OCI-LY1 (cell line): ENCODE results near the gene HRAS.

Source experiments
- H2AFZ ChIP-seq: fragments of 200-600 bp; sonication (generic), shearing (Covaris generic); 2 replicates; pipeline ENCODE4 v1.6.0; 2014; ENCODE audit warnings: antibody characterized with exemption, mild to moderate bottlenecking, low read length
- H3F3A ChIP-seq: fragments of 200-600 bp; sonication (generic), shearing (Covaris generic); 2 replicates; pipeline ENCODE4 v1.6.0; 2014; ENCODE audit warnings: mild to moderate bottlenecking, antibody characterized with exemption, low read length, moderate library complexity; ENCODE audit not compliant: insufficient read depth
- H3K27ac ChIP-seq: fragments of 200-600 bp; sonication (generic); 2 replicates; pipeline ENCODE4 v1.5.1; 2014; ENCODE audit warnings: low read length, mixed run types, mild to moderate bottlenecking, low read depth; ENCODE audit not compliant: poor library complexity, severe bottlenecking
- H3K27me3 ChIP-seq: fragments of 200-600 bp; sonication (generic); 2 replicates; pipeline ENCODE4 v1.6.0; 2014; ENCODE audit warnings: antibody characterized with exemption, mild to moderate bottlenecking, low read length, moderate library complexity; ENCODE audit not compliant: insufficient read depth
- H3K36me3 ChIP-seq: fragments of 200-600 bp; sonication (generic); 2 replicates; pipeline ENCODE4 v1.6.1; 2014; ENCODE audit warnings: mild to moderate bottlenecking, antibody characterized with exemption, low read length, moderate library complexity, mixed read lengths; ENCODE audit not compliant: insufficient read depth
- H3K4me1 ChIP-seq: fragments of 200-600 bp; sonication (generic); 2 replicates; pipeline ENCODE4 v1.5.1; 2014; ENCODE audit warnings: mild to moderate bottlenecking, low read length, moderate library complexity; ENCODE audit not compliant: insufficient read depth, severe bottlenecking
- H3K4me2 ChIP-seq: fragments of 200-600 bp; sonication (generic), shearing (Covaris generic); 2 replicates; pipeline ENCODE4 v1.6.1; 2014; ENCODE audit warnings: low read length
- H3K4me3 ChIP-seq: fragments of 200-600 bp; sonication (generic); 2 replicates; pipeline ENCODE4 v1.5.1; 2014; ENCODE audit warnings: low read length, low read depth, mild to moderate bottlenecking, mixed read lengths; ENCODE audit not compliant: poor library complexity, severe bottlenecking
- H3K79me2 ChIP-seq: fragments of 200-600 bp; shearing (Covaris generic); 2 replicates; pipeline ENCODE4 v1.6.1; 2016; ENCODE audit warnings: mixed run types, low read length, mixed read lengths; ENCODE audit not compliant: insufficient read depth
- H3K9ac ChIP-seq: fragments of 200-600 bp; sonication (generic), shearing (Covaris generic); 2 replicates; pipeline ENCODE4 v1.6.1; 2014; ENCODE audit warnings: mild to moderate bottlenecking, low read length, mixed read lengths
- H3K9me2 ChIP-seq: fragments of 200-600 bp; sonication (generic), shearing (Covaris generic); 2 replicates; pipeline ENCODE4 v1.6.1; 2014; ENCODE audit warnings: low read depth, mild to moderate bottlenecking, low read length, mixed read lengths
- H3K9me3 ChIP-seq: fragments of 200-600 bp; shearing (Covaris generic); 2 replicates; pipeline ENCODE4 v1.6.1; 2014; ENCODE audit warnings: low read length, mixed read lengths
- H4K20me1 ChIP-seq: fragments of 200-600 bp; sonication (generic), shearing (Covaris generic); 2 replicates; pipeline ENCODE4 v1.6.0; 2016; ENCODE audit warnings: mild to moderate bottlenecking, low read length; ENCODE audit not compliant: insufficient read depth
- CTCF ChIP-seq: fragments of 200-600 bp; sonication (generic), shearing (Covaris generic); IDR thresholded peaks from 2 replicates; pipeline ENCODE4 v1.5.1; 2017; ENCODE audit warnings: mild to moderate bottlenecking, antibody characterized with exemption, low read length, moderate library complexity, mixed read lengths
- EZH2 ChIP-seq: fragments of 200-600 bp; sonication (generic), shearing (Covaris generic); IDR thresholded peaks from 2 replicates; pipeline ENCODE4 v1.8.0; 2017; ENCODE audit warnings: borderline replicate concordance, mixed run types, mild to moderate bottlenecking, antibody characterized with exemption, low read length, moderate library complexity, mixed read lengths

Gene HRAS

GRCh38 chr11:494761-495536 is 40.4 kb downstream of the HRAS start:
- no peaks in the 10 kb centered on the region for H3K9me2 ChIP-seq
- no peak overlapping the region for H2AFZ ChIP-seq
- H3K9ac ChIP-seq, result no peak overlapping the region
- no peaks in the 10 kb centered on the region for H3K79me2 ChIP-seq
- H3K4me2 ChIP-seq, result no peak overlapping the region
- no peaks in the 10 kb centered on the region for H4K20me1 ChIP-seq
- H3K27ac ChIP-seq, result no peak overlapping the region
- no peak for TF ChIP-seq EZH2
- TF ChIP-seq CTCF, result no peak
- no peak overlapping the region for H3K4me3 ChIP-seq
- no peaks in the 10 kb centered on the region for H3F3A ChIP-seq
- peaks cover 62% of the 10 kb centered on the region for H3K36me3 ChIP-seq
- no peaks in the 10 kb centered on the region for H3K9me3 ChIP-seq
- H3K4me1 ChIP-seq, result peaks cover 10% of the 10 kb centered on the region
- no peaks in the 10 kb centered on the region for H3K27me3 ChIP-seq

- H3K4me2 ChIP-seq, result peak overlapping the region; percentile 25; the same call in 1 of the 2 replicates
- H4K20me1 ChIP-seq, result no peaks in the 10 kb centered on the region
- H3K9ac ChIP-seq, result no peak overlapping the region
- no peaks in the 10 kb centered on the region for H3K79me2 ChIP-seq
- H3K9me3 ChIP-seq, result no peaks in the 10 kb centered on the region
- no peak overlapping the region for H2AFZ ChIP-seq
- H3K9me2 ChIP-seq, result no peaks in the 10 kb centered on the region
- H3K27ac ChIP-seq, result peak overlapping the region; percentile 66
- H3K4me3 ChIP-seq, result no peak overlapping the region
- no peaks in the 10 kb centered on the region for H3K27me3 ChIP-seq
- no peak for TF ChIP-seq CTCF
- TF ChIP-seq EZH2, result no peak
- peaks cover 39% of the 10 kb centered on the region for H3K36me3 ChIP-seq
- H3F3A ChIP-seq, result no peaks in the 10 kb centered on the region
- peaks cover 10% of the 10 kb centered on the region for H3K4me1 ChIP-seq
Observed at GRCh38 chr11:492427-493226, 42.7 kb downstream of the HRAS start.

- H3K27ac ChIP-seq, result no peak overlapping the region
- H3K4me1 ChIP-seq, result peaks cover 10% of the 10 kb centered on the region
- H3K27me3 ChIP-seq, result no peaks in the 10 kb centered on the region
- TF ChIP-seq EZH2 (no peak), CTCF (no peak)
- no peaks in the 10 kb centered on the region for H3F3A ChIP-seq
- H2AFZ ChIP-seq, result no peak overlapping the region
- peaks cover 26% of the 10 kb centered on the region for H3K36me3 ChIP-seq
- no peaks in the 10 kb centered on the region for H3K9me3 ChIP-seq
- no peaks in the 10 kb centered on the region for H3K79me2 ChIP-seq
- H3K9ac ChIP-seq, result no peak overlapping the region
- no peak overlapping the region for H3K4me2 ChIP-seq
- no peak overlapping the region for H3K4me3 ChIP-seq
- H3K9me2 ChIP-seq, result no peaks in the 10 kb centered on the region
- no peaks in the 10 kb centered on the region for H4K20me1 ChIP-seq
Observed at GRCh38 chr11:491358-491757, 44.0 kb downstream of the HRAS start.
